Kidney epithelial cell (primary cell): ENCODE results near the gene TTC39B. TPM values are rescaled to one million over a fixed set of nuclear protein-coding genes. Genes with fewer than 3 reads are reported as not detected.

Experiments used
- DNase-seq: peaks from one replicate; pipeline ENCODE4 v3.0.0-alpha.2; 2010; ENCODE audit warnings: low read depth
- H3K27me3 ChIP-seq: 2 replicates; pipeline ENCODE4 v1.6.0; 2011; ENCODE audit warnings: low read length; ENCODE audit not compliant: control insufficient read depth, insufficient read depth
- H3K36me3 ChIP-seq: 2 replicates; pipeline ENCODE4 v1.5.1; 2011; ENCODE audit warnings: low read length; ENCODE audit not compliant: control insufficient read depth, insufficient read depth
- H3K4me3 ChIP-seq: 2 replicates; pipeline ENCODE4 v1.5.1; 2011; ENCODE audit warnings: low read depth, mild to moderate bottlenecking, control low read depth, low read length
- total RNA-seq: library from RNA; depleted of rRNA; stranded (reverse); fragments of >200 nt; gene quantifications from 2 replicates; pipeline ENCODE4 v1.2.3, GENCODE V29; 2015
- TF ChIP-seq, protein P1 (sequence below): IDR thresholded peaks from 2 replicates; pipeline ENCODE4 v1.5.1; 2011; ENCODE audit warnings: mild to moderate bottlenecking, moderate library complexity, low read length, control low read depth, inconsistent platforms; ENCODE audit not compliant: insufficient read depth, poor library complexity, severe bottlenecking

The TTC39B gene
- total RNA-seq, 1 donor from 2014 or later, result 10.6 TPM

GRCh38 chr9:15248081-15248480 lies 58.9 kb downstream of the TTC39B start:
- DNase-seq, result no peak
- H3K4me3 ChIP-seq, result no peak overlapping the region

GRCh38 chr9:15246708-15247107 lies 60.3 kb downstream of the TTC39B start:
- Histone ChIP-seq H3K27me3 (no peaks in the 10 kb centered on the region), H3K36me3 (no peaks in the 10 kb centered on the region), H3K4me3 (no peak overlapping the region)
- TF ChIP-seq, protein P1, sequence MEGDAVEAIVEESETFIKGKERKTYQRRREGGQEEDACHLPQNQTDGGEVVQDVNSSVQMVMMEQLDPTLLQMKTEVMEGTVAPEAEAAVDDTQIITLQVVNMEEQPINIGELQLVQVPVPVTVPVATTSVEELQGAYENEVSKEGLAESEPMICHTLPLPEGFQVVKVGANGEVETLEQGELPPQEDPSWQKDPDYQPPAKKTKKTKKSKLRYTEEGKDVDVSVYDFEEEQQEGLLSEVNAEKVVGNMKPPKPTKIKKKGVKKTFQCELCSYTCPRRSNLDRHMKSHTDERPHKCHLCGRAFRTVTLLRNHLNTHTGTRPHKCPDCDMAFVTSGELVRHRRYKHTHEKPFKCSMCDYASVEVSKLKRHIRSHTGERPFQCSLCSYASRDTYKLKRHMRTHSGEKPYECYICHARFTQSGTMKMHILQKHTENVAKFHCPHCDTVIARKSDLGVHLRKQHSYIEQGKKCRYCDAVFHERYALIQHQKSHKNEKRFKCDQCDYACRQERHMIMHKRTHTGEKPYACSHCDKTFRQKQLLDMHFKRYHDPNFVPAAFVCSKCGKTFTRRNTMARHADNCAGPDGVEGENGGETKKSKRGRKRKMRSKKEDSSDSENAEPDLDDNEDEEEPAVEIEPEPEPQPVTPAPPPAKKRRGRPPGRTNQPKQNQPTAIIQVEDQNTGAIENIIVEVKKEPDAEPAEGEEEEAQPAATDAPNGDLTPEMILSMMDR, result no peak
- no peak for DNase-seq

More at GRCh38 chr9:15248081-15248480, 58.9 kb downstream of the TTC39B start:
- Histone ChIP-seq H3K36me3 (no peaks in the 10 kb centered on the region), H3K27me3 (no peaks in the 10 kb centered on the region)
- TF ChIP-seq, protein P1, result no peak

DNA sequence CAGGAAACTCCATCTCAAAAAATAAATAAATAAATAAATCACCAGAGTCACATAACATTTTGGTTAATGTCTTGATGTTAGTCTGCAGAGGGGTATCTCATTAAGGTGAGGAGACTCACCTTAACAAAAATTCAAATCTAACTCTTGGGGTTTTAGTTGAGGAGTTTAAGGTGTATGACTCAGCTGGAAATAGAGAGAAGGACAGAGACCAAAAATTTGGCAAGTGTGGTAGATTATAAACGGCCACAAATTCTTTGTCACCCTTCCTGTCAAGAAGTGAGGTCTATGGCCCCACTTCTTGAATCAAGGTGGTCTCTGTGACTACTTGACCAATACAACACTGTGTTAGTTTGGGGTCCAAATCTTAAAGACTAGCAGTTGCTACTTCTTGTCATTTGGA lies 60.8 kb downstream of the TTC39B start:
- no peaks in the 10 kb centered on the region for H3K27me3 ChIP-seq
- DNase-seq, result no peak
- TF ChIP-seq, protein P1, result no peak
- no peaks in the 10 kb centered on the region for H3K36me3 ChIP-seq
- H3K4me3 ChIP-seq, result no peak overlapping the region

GRCh38 chr9:15244001-15244441 lies 63.0 kb downstream of the TTC39B start:
- no peaks in the 10 kb centered on the region for H3K27me3 ChIP-seq
- H3K4me3 ChIP-seq, result no peak overlapping the region
- no peaks in the 10 kb centered on the region for H3K36me3 ChIP-seq
- TF ChIP-seq, protein P1, result no peak
- no peak for DNase-seq

DNA sequence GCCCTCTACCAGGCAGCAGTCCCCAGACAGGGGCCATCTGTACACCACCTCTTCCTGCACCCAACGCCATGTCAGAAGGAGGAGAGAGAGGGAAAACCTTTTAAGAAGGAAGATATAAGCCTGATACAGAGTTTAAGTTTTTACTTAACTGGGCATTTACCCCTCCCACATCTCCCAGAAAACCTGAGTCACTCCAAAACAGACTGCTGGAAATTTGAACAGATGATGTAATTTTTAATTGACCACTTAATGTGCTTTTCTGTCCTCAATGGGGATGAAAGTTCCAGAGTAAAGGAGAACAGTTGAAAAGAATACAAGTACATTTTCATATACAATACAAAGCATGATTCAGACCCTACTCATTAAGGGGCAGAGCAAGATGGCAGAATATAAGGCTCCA lies 63.9 kb downstream of the TTC39B start:
- no peak overlapping the region for H3K4me3 ChIP-seq
- H3K27me3 ChIP-seq, result no peaks in the 10 kb centered on the region
- TF ChIP-seq, protein P1, result no peak
- no peaks in the 10 kb centered on the region for H3K36me3 ChIP-seq
- no peak for DNase-seq

GRCh38 chr9:15240927-15241326 lies 66.1 kb downstream of the TTC39B start:
- DNase-seq, result no peak
- TF ChIP-seq, protein P1, result no peak
- no peaks in the 10 kb centered on the region for H3K36me3 ChIP-seq

More at GRCh38 chr9:15240927-15241326, 66.1 kb downstream of the TTC39B start:
- no peaks in the 10 kb centered on the region for H3K27me3 ChIP-seq
- H3K4me3 ChIP-seq, result no peak overlapping the region
